Neural cell (in vitro differentiated cells): Measurements from ENCODE around the gene ARNT2. TPM values are rescaled to one million over a fixed set of nuclear protein-coding genes. Genes with fewer than 3 reads are reported as not detected.

Experiments
- H2AFZ ChIP-seq: fragments of 200-600, 300-800 bp; sonication (generic), shearing (Covaris generic); 2 replicates; pipeline ENCODE4 v1.6.0; 2014; ENCODE audit warnings: low read depth, mild to moderate bottlenecking, antibody characterized with exemption, low read length, moderate library complexity
- H3F3A ChIP-seq: fragments of 200-600 bp; shearing (Covaris generic); 2 replicates; pipeline ENCODE4 v1.6.1; 2016; ENCODE audit warnings: mild to moderate bottlenecking, moderate library complexity, mixed read lengths, antibody characterized with exemption, low read length; ENCODE audit not compliant: insufficient read depth, poor library complexity, severe bottlenecking
- H3K27ac ChIP-seq: fragments of 200-600, 300-800 bp; sonication (generic), shearing (Covaris generic); 2 replicates; pipeline ENCODE4 v1.5.1; 2014; ENCODE audit warnings: mild to moderate bottlenecking, low read length, moderate library complexity
- H3K27me3 ChIP-seq: fragments of 300-800, 200-600 bp; sonication (generic), shearing (Covaris generic); 2 replicates; pipeline ENCODE4 v1.6.0; 2014; ENCODE audit warnings: mild to moderate bottlenecking, low read depth, low read length, moderate library complexity; ENCODE audit not compliant: insufficient read depth
- H3K36me3 ChIP-seq: fragments of 300-800, 200-600 bp; sonication (generic), shearing (Covaris generic); 2 replicates; pipeline ENCODE4 v1.5.1; 2014; ENCODE audit warnings: mild to moderate bottlenecking, antibody characterized with exemption, low read length, moderate library complexity; ENCODE audit not compliant: insufficient read depth
- H3K4me2 ChIP-seq: fragments of 300-800, 200-600 bp; sonication (generic), shearing (Covaris generic); 2 replicates; pipeline ENCODE4 v1.6.0; 2014; ENCODE audit warnings: mild to moderate bottlenecking, low read length
- H3K4me3 ChIP-seq: fragments of 300-800, 200-600 bp; sonication (generic), shearing (Covaris generic); 2 replicates; pipeline ENCODE4 v1.5.1; 2014; ENCODE audit warnings: mild to moderate bottlenecking, low read length, moderate library complexity
- H3K79me2 ChIP-seq: fragments of 200-600 bp; shearing (Covaris generic); replicated peaks from 2 replicates; pipeline ENCODE4 v1.6.0; 2014; ENCODE audit warnings: mild to moderate bottlenecking, low read length, moderate library complexity; ENCODE audit not compliant: insufficient read depth
- H3K9ac ChIP-seq: fragments of 300-800, 200-600 bp; sonication (generic), shearing (Covaris generic); 2 replicates; pipeline ENCODE4 v1.6.1; 2016; ENCODE audit warnings: mild to moderate bottlenecking, low read length, mixed read lengths
- H3K9me2 ChIP-seq: fragments of 200-600 bp; shearing (Covaris generic); 2 replicates; pipeline ENCODE4 v1.6.1; 2016; ENCODE audit warnings: mild to moderate bottlenecking, low read length, mixed read lengths; ENCODE audit not compliant: insufficient read depth
- H3K9me3 ChIP-seq: fragments of 200-600, 300-800 bp; sonication (generic), shearing (Covaris generic); 2 replicates; pipeline ENCODE4 v1.6.1; 2016; ENCODE audit warnings: mild to moderate bottlenecking, mixed run types, low read length, moderate library complexity, mixed read lengths
- H4K20me1 ChIP-seq: fragments of 200-600 bp; shearing (Covaris generic); 2 replicates; pipeline ENCODE4 v1.6.1; 2016; ENCODE audit warnings: mild to moderate bottlenecking, mixed run types; ENCODE audit not compliant: insufficient read depth
- EP300 ChIP-seq: fragments of 450-650 bp; conservative IDR thresholded peaks from 2 replicates; pipeline ENCODE4 v1.6.1; 2014; ENCODE audit warnings: antibody characterized with exemption, mild to moderate bottlenecking, moderate library complexity; ENCODE audit not compliant: poor library complexity, severe bottlenecking
- EZH2 ChIP-seq: fragments of 200-600, 300-800 bp; shearing (Covaris generic), sonication (generic); IDR thresholded peaks from 2 replicates; pipeline ENCODE4 v1.6.1; 2014; ENCODE audit warnings: antibody characterized with exemption, low read length, borderline replicate concordance, mild to moderate bottlenecking; ENCODE audit not compliant: insufficient read depth, poor library complexity, severe bottlenecking
- MXI1 ChIP-seq: fragments of 450-650 bp; conservative IDR thresholded peaks from 2 replicates; pipeline ENCODE4 v1.6.1; 2014; ENCODE audit warnings: antibody characterized with exemption, mild to moderate bottlenecking; ENCODE audit not compliant: poor library complexity, severe bottlenecking
- POLR2AphosphoS5 ChIP-seq: IDR thresholded peaks from 2 replicates; pipeline ENCODE4 v1.6.1; 2012
- RAD21 ChIP-seq: fragments of 450-650 bp; conservative IDR thresholded peaks from 2 replicates; pipeline ENCODE4 v1.6.1; 2014; ENCODE audit warnings: antibody characterized with exemption, mild to moderate bottlenecking, moderate library complexity
- REST ChIP-seq: IDR thresholded peaks from 2 replicates; pipeline ENCODE4 v1.6.1; 2012; ENCODE audit warnings: borderline replicate concordance
- SMC3 ChIP-seq: fragments of 450-650 bp; conservative IDR thresholded peaks from 2 replicates; pipeline ENCODE4 v1.6.1; 2014; ENCODE audit warnings: antibody characterized with exemption, mild to moderate bottlenecking, moderate library complexity; ENCODE audit not compliant: poor library complexity
- TAF1 ChIP-seq: IDR thresholded peaks from 2 replicates; pipeline ENCODE4 v1.6.1; 2012; ENCODE audit warnings: low read depth
- polyA plus RNA-seq: library from polyadenylated mRNA; depleted of rRNA; stranded (reverse); fragments of >200 nt; gene quantifications from 2 replicates; pipeline ENCODE4 v1.2.3, GENCODE V29; 2014
- TF ChIP-seq, protein P1 (sequence below): fragments of 450-650 bp; IDR thresholded peaks from 2 replicates; pipeline ENCODE4 v1.5.1; 2014; ENCODE audit warnings: antibody characterized with exemption, mild to moderate bottlenecking, moderate library complexity; ENCODE audit not compliant: poor library complexity, severe bottlenecking

ARNT2 gene
- polyA plus RNA-seq, 1 donor from 2014 or later = 41.2 TPM

GRCh38 chr15:80593486-80594030, 189.4 kb downstream of the ARNT2 start:
- no peak overlapping the region for H2AFZ ChIP-seq
- H3K79me2 ChIP-seq = no peaks in the 10 kb centered on the region
- H3K36me3 ChIP-seq = peaks cover 4% of the 10 kb centered on the region
- H3K4me2 ChIP-seq = no peak overlapping the region
- no peaks in the 10 kb centered on the region for H3K9me3 ChIP-seq
- H3F3A ChIP-seq = no peaks in the 10 kb centered on the region
- H4K20me1 ChIP-seq = no peaks in the 10 kb centered on the region
- no peaks in the 10 kb centered on the region for H3K9me2 ChIP-seq
- H3K4me3 ChIP-seq = no peak overlapping the region
- no peaks in the 10 kb centered on the region for H3K27me3 ChIP-seq
- no peak overlapping the region for H3K9ac ChIP-seq
- H3K27ac ChIP-seq = no peak overlapping the region
- TF ChIP-seq EZH2 (no peak), REST (no peak), EP300 (no peak), RAD21 (no peak), TAF1 (no peak)

DNA sequence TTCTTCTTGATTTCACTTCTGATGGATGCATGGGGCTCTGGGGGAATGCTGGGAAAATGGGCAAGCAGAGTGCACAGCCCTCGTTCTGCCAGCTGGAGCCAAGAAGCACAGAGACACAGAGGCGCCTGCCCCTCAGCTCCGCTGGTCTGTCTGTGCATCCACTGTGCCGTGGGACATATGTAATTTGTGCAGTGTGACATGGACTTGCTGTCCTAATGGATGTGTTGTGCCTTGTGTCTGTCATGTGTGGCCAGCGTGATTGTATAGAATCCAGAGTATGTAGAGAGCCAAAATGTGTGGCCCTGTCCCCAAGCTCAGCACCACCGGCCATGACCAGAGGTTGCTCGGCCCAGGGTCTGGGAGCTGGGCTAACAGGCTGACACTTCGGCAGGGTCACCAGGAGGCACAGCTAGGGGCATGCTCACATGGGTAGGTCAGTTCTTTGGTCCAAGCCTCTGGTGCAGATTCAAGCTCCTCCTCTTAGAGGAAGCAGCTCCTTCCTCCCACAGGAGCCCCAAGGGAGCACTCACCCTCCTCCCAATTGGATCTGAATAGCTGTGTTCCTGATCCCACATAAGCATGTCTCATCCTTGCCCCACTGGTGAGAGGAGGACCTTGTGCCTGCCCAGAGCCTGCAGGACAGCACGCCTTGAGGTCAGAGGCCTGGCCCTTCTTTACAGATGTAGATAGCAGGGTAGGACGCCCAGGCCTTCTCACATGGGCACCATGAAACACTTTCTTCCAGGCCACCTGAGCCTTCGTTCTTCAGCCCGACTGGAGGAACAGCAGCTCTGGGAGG, 190.1 kb downstream of the ARNT2 start:
- Histone ChIP-seq H3K4me3 (no peak overlapping the region), H3K79me2 (no peaks in the 10 kb centered on the region), H3K9me3 (no peaks in the 10 kb centered on the region), H3K27me3 (no peaks in the 10 kb centered on the region), H3K4me2 (no peak overlapping the region), H3K27ac (no peak overlapping the region), H3K9ac (no peak overlapping the region), H2AFZ (no peak overlapping the region), H3K9me2 (no peaks in the 10 kb centered on the region), H3F3A (no peaks in the 10 kb centered on the region), H3K36me3 (no peaks in the 10 kb centered on the region), H4K20me1 (no peaks in the 10 kb centered on the region)
- TF ChIP-seq REST (no peak), MXI1 (no peak), POLR2AphosphoS5 (no peak), TAF1 (no peak), EZH2 (no peak), EP300 (no peak), RAD21 (no peak), SMC3 (no peak)
- TF ChIP-seq, protein P1, sequence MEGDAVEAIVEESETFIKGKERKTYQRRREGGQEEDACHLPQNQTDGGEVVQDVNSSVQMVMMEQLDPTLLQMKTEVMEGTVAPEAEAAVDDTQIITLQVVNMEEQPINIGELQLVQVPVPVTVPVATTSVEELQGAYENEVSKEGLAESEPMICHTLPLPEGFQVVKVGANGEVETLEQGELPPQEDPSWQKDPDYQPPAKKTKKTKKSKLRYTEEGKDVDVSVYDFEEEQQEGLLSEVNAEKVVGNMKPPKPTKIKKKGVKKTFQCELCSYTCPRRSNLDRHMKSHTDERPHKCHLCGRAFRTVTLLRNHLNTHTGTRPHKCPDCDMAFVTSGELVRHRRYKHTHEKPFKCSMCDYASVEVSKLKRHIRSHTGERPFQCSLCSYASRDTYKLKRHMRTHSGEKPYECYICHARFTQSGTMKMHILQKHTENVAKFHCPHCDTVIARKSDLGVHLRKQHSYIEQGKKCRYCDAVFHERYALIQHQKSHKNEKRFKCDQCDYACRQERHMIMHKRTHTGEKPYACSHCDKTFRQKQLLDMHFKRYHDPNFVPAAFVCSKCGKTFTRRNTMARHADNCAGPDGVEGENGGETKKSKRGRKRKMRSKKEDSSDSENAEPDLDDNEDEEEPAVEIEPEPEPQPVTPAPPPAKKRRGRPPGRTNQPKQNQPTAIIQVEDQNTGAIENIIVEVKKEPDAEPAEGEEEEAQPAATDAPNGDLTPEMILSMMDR = no peak
